GM12873 (cell line): ENCODE data around the gene IFIT3.

Experiments
- CTCF ChIP-seq: IDR thresholded peaks from 2 replicates; pipeline ENCODE4 v1.5.1; 2012; ENCODE audit warnings: low read depth, mild to moderate bottlenecking, moderate library complexity, low read length, control low read depth; ENCODE audit not compliant: insufficient read depth; ENCODE audit errors: missing control alignments

IFIT3 gene

GRCh38 chr10:89299031-89299430, 28.8 kb upstream of the IFIT3 start:
- no peak for TF ChIP-seq CTCF

- TF ChIP-seq CTCF, result no peak
Observed at GRCh38 chr10:89301232-89301631, 26.6 kb upstream of the IFIT3 start.

GRCh38 chr10:89301721-89302445, 25.9 kb upstream of the IFIT3 start, which contains the start of gene IFIT2:
Gene IFIT2 (plus strand): TSS chr10:89302046. CDS start chr10:89302124, 78 bp downstream.
- TF ChIP-seq CTCF, result no peak

- no peak for TF ChIP-seq CTCF
Observed at GRCh38 chr10:89302625-89303024, 25.2 kb upstream of the IFIT3 start.

GRCh38 chr10:89303161-89303560, 24.6 kb upstream of the IFIT3 start:
- TF ChIP-seq CTCF, result no peak

- TF ChIP-seq CTCF, result no peak
Observed at GRCh38 chr10:89304026-89304425, 23.8 kb upstream of the IFIT3 start.

- TF ChIP-seq CTCF, result no peak
Observed at GRCh38 chr10:89304446-89304845, 23.4 kb upstream of the IFIT3 start.
